Trophoblast cell (in vitro differentiated cells and primary cell): ENCODE data around the gene TRERF1.

ENCODE experiments used
- DNase-seq, 2 donors: peaks; one replicate each; pipeline ENCODE4 v3.0.0-alpha.2; 2016
- H2AFZ ChIP-seq: 2 replicates; pipeline ENCODE4 v1.6.1; 2013; ENCODE audit warnings: low read length, moderate library complexity, mild to moderate bottlenecking; ENCODE audit not compliant: insufficient read depth, poor library complexity
- H2AK5ac ChIP-seq: 2 replicates; pipeline ENCODE4 v1.6.1; 2013; ENCODE audit warnings: mild to moderate bottlenecking, low read length
- H2BK120ac ChIP-seq: 2 replicates; pipeline ENCODE4 v1.6.1; 2013; ENCODE audit warnings: low read length, mild to moderate bottlenecking, moderate library complexity; ENCODE audit not compliant: insufficient read depth, poor library complexity
- H2BK12ac ChIP-seq: 2 replicates; pipeline ENCODE4 v1.6.1; 2013; ENCODE audit warnings: mild to moderate bottlenecking, low read length, moderate library complexity
- H2BK5ac ChIP-seq: 2 replicates; pipeline ENCODE4 v1.6.1; 2013; ENCODE audit warnings: low read length, low read depth, moderate library complexity, mild to moderate bottlenecking; ENCODE audit not compliant: poor library complexity
- H3K14ac ChIP-seq: 2 replicates; pipeline ENCODE4 v1.6.1; 2013; ENCODE audit warnings: mild to moderate bottlenecking, low read length
- H3K18ac ChIP-seq: 2 replicates; pipeline ENCODE4 v1.6.1; 2013; ENCODE audit warnings: mild to moderate bottlenecking, low read length
- H3K23ac ChIP-seq: 2 replicates; pipeline ENCODE4 v1.6.1; 2013; ENCODE audit warnings: low read length
- H3K27ac ChIP-seq: 2 replicates; pipeline ENCODE4 v1.5.1; 2013; ENCODE audit warnings: low read depth, mild to moderate bottlenecking, inconsistent platforms, low read length, moderate library complexity
- H3K27me3 ChIP-seq: 2 replicates; pipeline ENCODE4 v1.6.1; 2013; ENCODE audit warnings: inconsistent platforms, mild to moderate bottlenecking, low read length, moderate library complexity; ENCODE audit not compliant: insufficient read depth
- H3K36me3 ChIP-seq, 2 experiments: 1 replicate in 1 of 2; 2 replicates in 1 of 2; pipeline ENCODE4 v1.6.1; 2013; ENCODE audit warnings: low read length in 2 of 2, mild to moderate bottlenecking in 2 of 2, moderate library complexity in 1 of 2; ENCODE audit not compliant: insufficient read depth in 2 of 2, control insufficient read depth in 1 of 2
- H3K4ac ChIP-seq: 2 replicates; pipeline ENCODE4 v1.6.1; 2013; ENCODE audit warnings: low read depth, mild to moderate bottlenecking, low read length, moderate library complexity
- H3K4me1 ChIP-seq, 2 experiments: 1 replicate in 1 of 2; 2 replicates in 1 of 2; pipeline ENCODE4 v1.6.1; 2013; ENCODE audit warnings: low read length in 2 of 2, mild to moderate bottlenecking in 2 of 2, moderate library complexity in 1 of 2; ENCODE audit not compliant: insufficient read depth in 2 of 2, control insufficient read depth in 1 of 2
- H3K4me2 ChIP-seq: 2 replicates; pipeline ENCODE4 v1.6.1; 2013; ENCODE audit warnings: inconsistent platforms, mild to moderate bottlenecking, low read length, moderate library complexity
- H3K4me3 ChIP-seq: 2 replicates; pipeline ENCODE4 v1.5.1; 2013; ENCODE audit warnings: mild to moderate bottlenecking, low read depth, low read length, inconsistent platforms
- H3K79me1 ChIP-seq: one replicate; pipeline ENCODE4 v1.6.1; 2013; ENCODE audit warnings: low read length
- H3K79me2 ChIP-seq: 2 replicates; pipeline ENCODE4 v1.6.1; 2013; ENCODE audit warnings: low read length, mild to moderate bottlenecking; ENCODE audit not compliant: control insufficient read depth, insufficient read depth, poor library complexity
- H3K9ac ChIP-seq: 2 replicates; pipeline ENCODE4 v1.6.1; 2013; ENCODE audit warnings: mild to moderate bottlenecking, low read length
- H3K9me3 ChIP-seq: 2 replicates; pipeline ENCODE4 v1.6.1; 2013; ENCODE audit warnings: low read depth, mild to moderate bottlenecking, control low read depth, inconsistent platforms, low read length; ENCODE audit not compliant: insufficient read depth
- H4K12ac ChIP-seq: 2 replicates; pipeline ENCODE4 v1.6.1; 2013; ENCODE audit warnings: low read depth, mild to moderate bottlenecking, low read length, moderate library complexity
- H4K8ac ChIP-seq: 2 replicates; pipeline ENCODE4 v1.6.1; 2013; ENCODE audit warnings: low read depth, mild to moderate bottlenecking, low read length, moderate library complexity
- H4K91ac ChIP-seq: one replicate; pipeline ENCODE4 v1.6.1; 2013; ENCODE audit warnings: low read depth, mild to moderate bottlenecking, low read length, moderate library complexity
- whole genome bisulfite sequencing: extraction: QIAGEN DNeasy Blood & Tissue Kit; methylation state at CpG from one replicate; pipeline ENCODE4 v1.1.7; 2013; ENCODE audit warnings: missing lambda C conversion rate; ENCODE audit not compliant: insufficient read length, insufficient coverage; ENCODE audit errors: extremely low coverage; 5-methylcytosine and 5-hydroxymethylcytosine counted together

Gene TRERF1

DNA sequence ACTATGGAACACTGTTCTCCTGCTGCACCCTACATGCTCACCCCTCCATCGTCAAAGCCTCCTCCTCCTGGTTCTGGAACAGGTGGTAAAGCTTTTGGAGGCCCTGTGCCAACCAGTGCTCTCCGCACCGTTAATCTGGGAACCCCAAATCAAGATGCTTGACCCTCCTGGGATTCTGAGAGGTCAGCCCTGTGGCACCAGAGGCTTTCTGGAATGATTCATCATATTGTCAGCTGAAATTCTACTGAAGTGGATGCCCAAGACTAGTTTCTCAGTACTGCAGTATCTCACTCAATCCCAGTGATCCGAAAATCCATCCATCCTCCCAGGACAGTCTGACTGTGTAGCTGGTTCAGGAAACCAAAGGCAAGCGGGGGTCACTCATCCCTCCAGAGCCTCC, 92.7 kb downstream of the TRERF1 start:
- H3K79me2 ChIP-seq: no peaks in the 10 kb centered on the region
- no peak overlapping the region for H2AK5ac ChIP-seq
- peak overlapping the region; percentile 4 for H3K4me3 ChIP-seq
- no peak overlapping the region for H3K4ac ChIP-seq
- H4K91ac ChIP-seq: no peak overlapping the region
- H2AFZ ChIP-seq: no peak overlapping the region
- H3K27ac ChIP-seq: no peak overlapping the region
- DNase-seq: no peak
- H3K27me3 ChIP-seq: no peaks in the 10 kb centered on the region
- no peaks in the 10 kb centered on the region for H3K79me1 ChIP-seq
- H4K12ac ChIP-seq: no peak overlapping the region
- no peak overlapping the region for H3K9ac ChIP-seq
- no peak overlapping the region for H3K23ac ChIP-seq
- H4K8ac ChIP-seq: no peak overlapping the region
- H3K9me3 ChIP-seq: peaks cover 2% of the 10 kb centered on the region
- H3K36me3 ChIP-seq: no peaks in the 10 kb centered on the region
- no peak overlapping the region for H3K18ac ChIP-seq
- no peak overlapping the region for H3K14ac ChIP-seq
- no peak overlapping the region for H3K4me2 ChIP-seq
- WGBS: no CpG with 5 or more reads among the region's 5 CpGs
- H3K4me1 ChIP-seq: no peaks in the 10 kb centered on the region
- H2BK12ac ChIP-seq: no peak overlapping the region
- no peak overlapping the region for H2BK5ac ChIP-seq
- no peak overlapping the region for H2BK120ac ChIP-seq

- Histone ChIP-seq H3K27ac (no peak overlapping the region), H3K23ac (no peak overlapping the region), H2BK120ac (no peak overlapping the region), H3K27me3 (no peaks in the 10 kb centered on the region), H3K4me3 (no peak overlapping the region), H4K12ac (no peak overlapping the region), H3K4me2 (no peak overlapping the region), H3K79me1 (no peaks in the 10 kb centered on the region), H4K8ac (no peak overlapping the region), H4K91ac (no peak overlapping the region), H2AFZ (no peak overlapping the region), H3K14ac (no peak overlapping the region), H2BK12ac (no peak overlapping the region), H3K9me3 (peaks cover 5% of the 10 kb centered on the region), H3K4ac (no peak overlapping the region), H3K4me1 (no peaks in the 10 kb centered on the region), H3K9ac (no peak overlapping the region), H3K18ac (no peak overlapping the region), H2AK5ac (no peak overlapping the region), H3K79me2 (no peaks in the 10 kb centered on the region), H2BK5ac (no peak overlapping the region), H3K36me3 (no peaks in the 10 kb centered on the region)
- DNase-seq: no peak
- WGBS: no CpG with 5 or more reads among the region's 3 CpGs
Measured at GRCh38 chr6:42355416-42355815, 96.3 kb downstream of the TRERF1 start.

DNA sequence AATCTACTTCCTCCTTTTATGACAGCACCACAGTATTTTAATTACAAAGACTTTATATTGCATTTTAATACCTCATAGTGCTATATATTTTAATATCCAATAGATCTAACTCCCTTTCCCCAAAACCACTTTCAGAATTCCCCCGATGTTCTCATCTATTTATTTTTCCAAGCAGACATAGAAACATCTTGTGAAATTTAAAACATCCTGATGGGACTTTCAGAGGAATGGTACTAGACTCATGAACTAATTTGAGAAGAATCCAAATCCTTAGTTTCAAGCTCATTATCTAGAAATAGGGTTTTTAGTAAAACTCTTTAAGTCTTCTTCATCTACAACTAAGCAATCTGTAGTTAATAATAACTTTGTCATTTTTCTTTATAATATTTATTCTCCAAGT, 97.0 kb downstream of the TRERF1 start:
- Histone ChIP-seq H4K12ac (no peak overlapping the region), H3K4me2 (no peak overlapping the region), H3K9ac (no peak overlapping the region), H3K36me3 (no peaks in the 10 kb centered on the region), H2BK5ac (no peak overlapping the region), H3K14ac (no peak overlapping the region), H3K27ac (no peak overlapping the region), H2AFZ (no peak overlapping the region), H3K4me3 (no peak overlapping the region), H3K18ac (no peak overlapping the region), H4K91ac (no peak overlapping the region), H3K4ac (no peak overlapping the region), H3K27me3 (no peaks in the 10 kb centered on the region), H2BK12ac (no peak overlapping the region), H2AK5ac (no peak overlapping the region), H3K9me3 (peaks cover 5% of the 10 kb centered on the region), H2BK120ac (no peak overlapping the region), H3K79me1 (no peaks in the 10 kb centered on the region), H4K8ac (no peak overlapping the region), H3K4me1 (no peaks in the 10 kb centered on the region), H3K79me2 (no peaks in the 10 kb centered on the region), H3K23ac (no peak overlapping the region)
- no CpG with 5 or more reads among the region's 1 CpG for WGBS
- no peak for DNase-seq

GRCh38 chr6:42352856-42353564, 98.7 kb downstream of the TRERF1 start:
- H3K27ac ChIP-seq: no peak overlapping the region
- H4K12ac ChIP-seq: no peak overlapping the region
- no peaks in the 10 kb centered on the region for H3K36me3 ChIP-seq
- no peak overlapping the region for H3K4me2 ChIP-seq
- H2BK120ac ChIP-seq: no peak overlapping the region
- no peak overlapping the region for H2BK5ac ChIP-seq
- no peaks in the 10 kb centered on the region for H3K79me2 ChIP-seq
- no peak overlapping the region for H3K14ac ChIP-seq
- no peak overlapping the region for H4K91ac ChIP-seq
- no peak overlapping the region for H3K4ac ChIP-seq
- H3K9me3 ChIP-seq: peaks cover 5% of the 10 kb centered on the region
- no peak overlapping the region for H2AFZ ChIP-seq
- WGBS: no CpG with 5 or more reads among the region's 12 CpGs
- H3K27me3 ChIP-seq: no peaks in the 10 kb centered on the region
- H2AK5ac ChIP-seq: no peak overlapping the region
- H3K4me1 ChIP-seq: no peaks in the 10 kb centered on the region
- no peak overlapping the region for H3K23ac ChIP-seq
- H3K4me3 ChIP-seq: no peak overlapping the region
- H3K9ac ChIP-seq: no peak overlapping the region
- no peak for DNase-seq
- H3K79me1 ChIP-seq: no peaks in the 10 kb centered on the region
- no peak overlapping the region for H3K18ac ChIP-seq
- no peak overlapping the region for H4K8ac ChIP-seq
- no peak overlapping the region for H2BK12ac ChIP-seq
